GM20000 (cell line): ENCODE results near the gene LCN9.

ENCODE experiments used
- DNase-seq: peaks from one replicate; pipeline ENCODE4 v3.0.0; 2012; ENCODE audit warnings: low spot score
- TF ChIP-seq, protein P1 (sequence below): IDR thresholded peaks from 2 replicates; pipeline ENCODE4 v1.5.1; 2012; ENCODE audit warnings: mild to moderate bottlenecking, control low read depth; ENCODE audit errors: extremely low read depth, missing control alignments

The LCN9 gene

DNA sequence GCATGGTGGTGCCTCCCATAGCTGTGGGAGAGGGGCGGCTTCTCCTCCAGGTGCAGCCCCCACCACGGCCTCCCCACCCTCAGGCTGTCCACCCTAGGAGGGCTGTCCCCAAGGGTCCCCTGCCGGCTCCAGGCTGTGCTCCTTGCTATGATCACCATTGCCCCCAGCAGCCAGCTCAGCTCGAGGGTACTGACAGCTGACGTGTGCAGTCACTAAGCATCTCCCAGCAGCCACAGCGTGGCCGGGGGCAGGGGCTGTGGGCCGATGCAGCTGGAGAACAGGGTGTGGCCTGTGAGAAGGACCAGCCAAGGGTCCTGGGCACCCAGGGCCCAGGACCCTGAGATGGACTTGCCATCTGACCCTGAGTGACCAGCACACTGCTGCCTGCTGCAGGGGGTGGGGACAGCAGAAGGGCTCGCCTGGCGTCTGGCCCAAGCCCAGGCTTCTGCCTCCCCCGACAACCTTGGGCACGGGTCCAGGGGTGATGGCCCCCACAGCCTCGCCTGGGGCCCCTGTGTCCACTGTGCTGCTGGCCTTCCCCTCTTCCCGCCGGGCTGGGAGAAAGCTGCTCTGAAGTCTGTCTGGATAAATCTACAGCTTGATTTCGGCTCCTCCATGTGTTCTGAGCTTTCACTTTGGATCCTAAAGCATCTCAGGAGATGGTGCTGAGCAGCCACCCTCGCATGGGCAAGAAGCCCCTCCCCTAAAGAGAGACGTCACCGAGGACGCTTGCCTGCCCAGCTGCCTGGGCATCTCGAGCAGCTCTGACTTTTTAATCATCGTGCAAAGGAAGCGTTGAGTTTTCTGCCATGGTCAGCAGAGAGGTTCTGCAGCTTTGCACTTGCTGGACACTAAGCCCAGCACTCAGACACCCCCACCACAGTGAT, 44.4 kb downstream of the LCN9 start:
- TF ChIP-seq, protein P1, sequence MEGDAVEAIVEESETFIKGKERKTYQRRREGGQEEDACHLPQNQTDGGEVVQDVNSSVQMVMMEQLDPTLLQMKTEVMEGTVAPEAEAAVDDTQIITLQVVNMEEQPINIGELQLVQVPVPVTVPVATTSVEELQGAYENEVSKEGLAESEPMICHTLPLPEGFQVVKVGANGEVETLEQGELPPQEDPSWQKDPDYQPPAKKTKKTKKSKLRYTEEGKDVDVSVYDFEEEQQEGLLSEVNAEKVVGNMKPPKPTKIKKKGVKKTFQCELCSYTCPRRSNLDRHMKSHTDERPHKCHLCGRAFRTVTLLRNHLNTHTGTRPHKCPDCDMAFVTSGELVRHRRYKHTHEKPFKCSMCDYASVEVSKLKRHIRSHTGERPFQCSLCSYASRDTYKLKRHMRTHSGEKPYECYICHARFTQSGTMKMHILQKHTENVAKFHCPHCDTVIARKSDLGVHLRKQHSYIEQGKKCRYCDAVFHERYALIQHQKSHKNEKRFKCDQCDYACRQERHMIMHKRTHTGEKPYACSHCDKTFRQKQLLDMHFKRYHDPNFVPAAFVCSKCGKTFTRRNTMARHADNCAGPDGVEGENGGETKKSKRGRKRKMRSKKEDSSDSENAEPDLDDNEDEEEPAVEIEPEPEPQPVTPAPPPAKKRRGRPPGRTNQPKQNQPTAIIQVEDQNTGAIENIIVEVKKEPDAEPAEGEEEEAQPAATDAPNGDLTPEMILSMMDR = no peak
- DNase-seq = no peak

DNA sequence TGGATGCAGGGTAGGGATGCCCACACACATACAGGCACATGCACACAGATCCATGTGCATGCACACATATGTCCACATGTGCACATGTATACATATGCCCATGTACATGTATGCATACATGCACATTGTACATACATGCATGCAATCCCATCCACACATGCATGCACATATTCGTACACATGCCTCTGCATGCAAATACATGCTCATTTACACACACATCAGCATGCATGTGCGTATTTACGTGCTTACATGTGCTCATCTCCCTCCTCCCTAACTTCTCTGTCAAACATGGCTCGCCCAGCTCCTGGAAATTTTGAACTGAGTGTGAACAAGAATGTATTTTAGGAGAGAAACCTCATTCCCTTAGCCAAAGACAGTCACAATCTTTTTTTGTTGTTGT, 45.1 kb downstream of the LCN9 start:
- TF ChIP-seq, protein P1 = no peak
- DNase-seq = no peak

DNA sequence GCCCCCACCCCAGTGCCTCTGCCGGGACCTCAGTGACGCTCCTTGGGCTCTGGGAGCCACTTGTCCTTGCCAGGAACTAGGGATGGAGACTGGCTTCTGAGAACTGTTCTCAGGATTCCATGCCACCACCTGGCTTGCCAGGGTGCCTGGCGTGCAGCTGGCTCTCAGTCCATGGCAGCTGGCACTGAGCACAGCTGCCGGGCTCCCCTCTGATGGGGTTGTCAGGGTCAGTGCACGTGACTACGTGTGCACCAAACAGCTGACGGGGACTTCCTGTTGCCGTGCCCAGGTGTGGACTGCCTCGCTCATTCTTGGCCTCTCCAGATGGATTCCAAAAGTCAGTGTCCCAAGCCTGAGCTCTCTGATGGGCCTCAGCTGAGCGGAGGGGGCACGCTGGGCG, 48.3 kb downstream of the LCN9 start:
- no peak for DNase-seq
- TF ChIP-seq, protein P1 = no peak

DNA sequence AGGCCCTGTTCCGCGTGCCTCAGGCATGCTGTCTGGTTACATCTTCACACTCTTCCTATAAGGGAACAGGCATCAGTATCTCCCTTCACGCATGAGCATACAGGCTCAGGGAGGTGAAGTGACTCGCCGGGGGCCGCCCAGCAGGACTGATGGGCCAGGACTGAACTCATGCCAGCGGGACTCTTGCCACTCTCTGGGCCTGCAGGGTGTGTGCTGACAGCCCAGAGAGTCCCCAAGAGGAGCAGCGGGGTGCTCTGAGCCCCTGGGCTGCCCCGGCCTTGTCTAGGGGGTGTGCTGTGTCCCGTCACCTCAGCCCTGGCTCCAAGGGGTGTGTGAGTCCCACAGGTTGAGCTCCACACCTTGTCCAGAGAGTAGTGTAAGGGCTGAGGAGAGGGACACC, 48.8 kb downstream of the LCN9 start:
- DNase-seq = no peak
- TF ChIP-seq, protein P1 = no peak

DNA sequence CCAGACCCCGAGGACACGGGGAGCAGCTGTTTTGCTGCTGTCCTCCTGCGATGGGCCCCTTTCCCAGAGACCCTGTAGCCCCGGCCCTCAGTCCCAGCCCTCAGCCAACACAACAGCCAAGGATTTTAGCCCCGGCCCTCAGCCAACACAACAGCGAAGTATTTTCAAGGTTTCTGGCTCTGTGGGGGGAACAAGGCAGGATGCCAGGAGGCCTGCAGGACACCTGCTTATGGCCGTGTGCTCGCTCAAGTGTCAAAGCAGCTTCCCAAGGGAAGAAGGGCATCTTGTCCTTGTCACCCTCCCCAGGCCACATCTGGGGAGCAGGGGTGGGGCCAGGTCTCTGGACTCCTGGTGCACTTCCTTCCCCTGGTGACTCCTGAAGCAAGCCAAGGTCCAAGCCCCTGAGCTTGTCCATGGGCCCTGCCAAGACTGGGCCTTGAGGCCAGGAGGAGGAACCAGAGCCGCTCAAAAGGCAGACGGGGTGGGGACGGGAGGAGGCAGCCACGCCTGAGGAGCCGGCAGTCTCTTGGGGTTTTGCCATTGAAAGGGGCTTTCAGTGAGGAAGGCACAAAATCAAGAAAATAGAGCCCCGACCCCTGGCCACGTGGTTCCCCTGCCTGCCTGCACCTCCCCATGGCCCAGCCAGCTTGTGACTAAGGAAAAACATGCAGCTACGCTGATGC, 49.6 kb downstream of the LCN9 start:
- TF ChIP-seq, protein P1 = no peak
- DNase-seq = no peak

DNA sequence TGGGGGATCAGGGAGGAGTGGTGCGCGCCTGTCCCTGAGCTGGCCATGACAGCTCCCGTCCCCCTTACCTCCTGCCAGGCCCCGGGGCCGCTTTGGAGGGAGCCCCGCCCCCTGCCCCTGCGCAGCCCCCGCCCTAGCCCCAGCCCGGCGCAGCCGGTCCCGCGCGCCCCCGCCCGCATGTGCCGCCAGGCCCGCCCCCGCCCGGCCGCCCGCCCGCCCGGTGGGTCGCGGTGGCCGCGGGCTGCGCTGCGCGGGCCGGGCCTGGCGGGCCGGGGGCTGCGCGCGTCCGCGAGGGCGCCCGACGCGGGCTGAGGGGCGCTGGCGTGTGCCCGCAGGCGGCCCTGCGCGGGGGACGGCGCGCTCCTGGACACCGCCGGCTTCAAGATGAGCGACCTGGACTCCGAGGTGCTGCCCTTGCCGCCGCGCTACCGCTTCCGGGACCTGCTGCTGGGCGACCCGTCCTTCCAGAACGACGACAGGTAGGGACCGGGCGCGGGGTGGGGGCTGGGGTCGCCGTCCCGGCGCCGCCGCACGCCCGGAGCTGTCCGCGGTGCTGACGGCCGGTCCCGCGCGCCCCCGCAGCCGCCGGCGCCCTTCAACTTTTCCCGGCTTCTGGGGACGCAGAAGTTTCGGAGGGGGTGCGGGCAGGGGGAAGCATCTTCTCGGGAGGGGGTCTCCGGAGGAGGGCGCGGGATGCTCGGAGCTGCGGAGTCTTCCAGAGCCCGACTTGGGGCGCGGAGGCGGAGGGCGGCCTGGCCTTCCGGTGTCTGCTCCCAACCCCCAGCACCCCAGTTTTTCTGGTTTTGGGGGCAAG, 51.3 kb downstream of the LCN9 start:
- no peak for DNase-seq
- TF ChIP-seq, protein P1 = no peak

DNA sequence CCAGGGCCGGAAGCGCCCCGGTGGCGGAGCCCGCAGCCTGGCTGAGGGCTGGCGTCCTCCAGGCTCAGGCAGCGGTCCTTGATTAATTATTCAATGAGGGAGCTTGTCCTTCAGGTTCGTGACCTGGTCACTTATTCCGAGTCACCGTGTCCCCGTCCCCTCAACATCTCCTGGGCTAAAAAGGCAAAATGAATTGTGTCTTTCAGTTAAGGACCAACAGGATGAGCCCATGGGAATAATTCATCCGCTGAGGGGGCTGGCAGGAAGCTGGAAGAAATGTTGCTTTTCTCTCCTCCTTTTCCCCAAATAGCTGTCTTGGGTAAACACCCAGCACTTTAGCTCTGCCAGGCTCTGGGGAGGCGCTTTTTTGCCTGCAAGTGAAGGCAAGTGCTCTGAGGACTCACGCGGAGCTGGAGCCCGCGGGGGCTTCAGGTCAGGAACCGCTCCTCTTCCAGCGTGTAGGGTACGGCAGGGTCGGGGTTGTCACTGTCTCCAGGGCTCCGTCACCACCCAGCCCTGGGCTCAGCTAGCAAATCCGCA, 52.0 kb downstream of the LCN9 start:
- DNase-seq = no peak
- TF ChIP-seq, protein P1 = no peak
